Measurements from ENCODE around the gene FYN. TPM values are rescaled to one million over a fixed set of nuclear protein-coding genes. Genes with fewer than 3 reads are reported as not detected.

Gene FYN
- total and polyA plus RNA-seq, 9 of the 15 experiments (the other 6 are each of a cell fraction or from before 2014, with no cell fraction given) = 2.9 to 22.1 (median 11.4) TPM

- TF ChIP-seq, protein P1, sequence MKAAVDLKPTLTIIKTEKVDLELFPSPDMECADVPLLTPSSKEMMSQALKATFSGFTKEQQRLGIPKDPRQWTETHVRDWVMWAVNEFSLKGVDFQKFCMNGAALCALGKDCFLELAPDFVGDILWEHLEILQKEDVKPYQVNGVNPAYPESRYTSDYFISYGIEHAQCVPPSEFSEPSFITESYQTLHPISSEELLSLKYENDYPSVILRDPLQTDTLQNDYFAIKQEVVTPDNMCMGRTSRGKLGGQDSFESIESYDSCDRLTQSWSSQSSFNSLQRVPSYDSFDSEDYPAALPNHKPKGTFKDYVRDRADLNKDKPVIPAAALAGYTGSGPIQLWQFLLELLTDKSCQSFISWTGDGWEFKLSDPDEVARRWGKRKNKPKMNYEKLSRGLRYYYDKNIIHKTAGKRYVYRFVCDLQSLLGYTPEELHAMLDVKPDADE (conservative IDR thresholded peaks at IDR 0.05; ENCODE audit: control insufficient read depth, low read depth, low read length) = no peak
- TF ChIP-seq, protein P2, sequence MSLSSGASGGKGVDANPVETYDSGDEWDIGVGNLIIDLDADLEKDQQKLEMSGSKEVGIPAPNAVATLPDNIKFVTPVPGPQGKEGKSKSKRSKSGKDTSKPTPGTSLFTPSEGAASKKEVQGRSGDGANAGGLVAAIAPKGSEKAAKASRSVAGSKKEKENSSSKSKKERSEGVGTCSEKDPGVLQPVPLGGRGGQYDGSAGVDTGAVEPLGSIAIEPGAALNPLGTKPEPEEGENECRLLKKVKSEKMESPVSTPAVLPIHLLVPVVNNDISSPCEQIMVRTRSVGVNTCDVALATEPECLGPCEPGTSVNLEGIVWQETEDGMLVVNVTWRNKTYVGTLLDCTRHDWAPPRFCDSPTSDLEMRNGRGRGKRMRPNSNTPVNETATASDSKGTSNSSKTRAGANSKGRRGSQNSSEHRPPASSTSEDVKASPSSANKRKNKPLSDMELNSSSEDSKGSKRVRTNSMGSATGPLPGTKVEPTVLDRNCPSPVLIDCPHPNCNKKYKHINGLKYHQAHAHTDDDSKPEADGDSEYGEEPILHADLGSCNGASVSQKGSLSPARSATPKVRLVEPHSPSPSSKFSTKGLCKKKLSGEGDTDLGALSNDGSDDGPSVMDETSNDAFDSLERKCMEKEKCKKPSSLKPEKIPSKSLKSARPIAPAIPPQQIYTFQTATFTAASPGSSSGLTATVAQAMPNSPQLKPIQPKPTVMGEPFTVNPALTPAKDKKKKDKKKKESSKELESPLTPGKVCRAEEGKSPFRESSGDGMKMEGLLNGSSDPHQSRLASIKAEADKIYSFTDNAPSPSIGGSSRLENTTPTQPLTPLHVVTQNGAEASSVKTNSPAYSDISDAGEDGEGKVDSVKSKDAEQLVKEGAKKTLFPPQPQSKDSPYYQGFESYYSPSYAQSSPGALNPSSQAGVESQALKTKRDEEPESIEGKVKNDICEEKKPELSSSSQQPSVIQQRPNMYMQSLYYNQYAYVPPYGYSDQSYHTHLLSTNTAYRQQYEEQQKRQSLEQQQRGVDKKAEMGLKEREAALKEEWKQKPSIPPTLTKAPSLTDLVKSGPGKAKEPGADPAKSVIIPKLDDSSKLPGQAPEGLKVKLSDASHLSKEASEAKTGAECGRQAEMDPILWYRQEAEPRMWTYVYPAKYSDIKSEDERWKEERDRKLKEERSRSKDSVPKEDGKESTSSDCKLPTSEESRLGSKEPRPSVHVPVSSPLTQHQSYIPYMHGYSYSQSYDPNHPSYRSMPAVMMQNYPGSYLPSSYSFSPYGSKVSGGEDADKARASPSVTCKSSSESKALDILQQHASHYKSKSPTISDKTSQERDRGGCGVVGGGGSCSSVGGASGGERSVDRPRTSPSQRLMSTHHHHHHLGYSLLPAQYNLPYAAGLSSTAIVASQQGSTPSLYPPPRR (CRISPR knock-in tag; IDR thresholded peaks at IDR 0.05; ENCODE audit: borderline replicate concordance) = no peak
- TF ChIP-seq PTTG1 (tag; IDR thresholded peaks at IDR 0.05; ENCODE audit: low read depth) (no peak), HNRNPLL (IDR thresholded peaks at IDR 0.05; ENCODE audit: low read depth, low read length, poor library complexity, severe bottlenecking) (no peak), ZNF695 (CRISPR knock-in tag; IDR thresholded peaks at IDR 0.05) (no peak), CCNT2 (IDR thresholded peaks at IDR 0.05; ENCODE audit: borderline replicate concordance, extremely low read depth, insufficient read length, low read depth, low read length) (no peak)
- TF ChIP-seq, protein P3, sequence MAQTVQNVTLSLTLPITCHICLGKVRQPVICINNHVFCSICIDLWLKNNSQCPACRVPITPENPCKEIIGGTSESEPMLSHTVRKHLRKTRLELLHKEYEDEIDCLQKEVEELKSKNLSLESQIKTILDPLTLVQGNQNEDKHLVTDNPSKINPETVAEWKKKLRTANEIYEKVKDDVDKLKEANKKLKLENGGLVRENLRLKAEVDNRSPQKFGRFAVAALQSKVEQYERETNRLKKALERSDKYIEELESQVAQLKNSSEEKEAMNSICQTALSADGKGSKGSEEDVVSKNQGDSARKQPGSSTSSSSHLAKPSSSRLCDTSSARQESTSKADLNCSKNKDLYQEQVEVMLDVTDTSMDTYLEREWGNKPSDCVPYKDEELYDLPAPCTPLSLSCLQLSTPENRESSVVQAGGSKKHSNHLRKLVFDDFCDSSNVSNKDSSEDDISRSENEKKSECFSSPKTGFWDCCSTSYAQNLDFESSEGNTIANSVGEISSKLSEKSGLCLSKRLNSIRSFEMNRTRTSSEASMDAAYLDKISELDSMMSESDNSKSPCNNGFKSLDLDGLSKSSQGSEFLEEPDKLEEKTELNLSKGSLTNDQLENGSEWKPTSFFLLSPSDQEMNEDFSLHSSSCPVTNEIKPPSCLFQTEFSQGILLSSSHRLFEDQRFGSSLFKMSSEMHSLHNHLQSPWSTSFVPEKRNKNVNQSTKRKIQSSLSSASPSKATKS (CRISPR knock-in tag; IDR thresholded peaks at IDR 0.05) = no peak
- TF ChIP-seq, protein P4, sequence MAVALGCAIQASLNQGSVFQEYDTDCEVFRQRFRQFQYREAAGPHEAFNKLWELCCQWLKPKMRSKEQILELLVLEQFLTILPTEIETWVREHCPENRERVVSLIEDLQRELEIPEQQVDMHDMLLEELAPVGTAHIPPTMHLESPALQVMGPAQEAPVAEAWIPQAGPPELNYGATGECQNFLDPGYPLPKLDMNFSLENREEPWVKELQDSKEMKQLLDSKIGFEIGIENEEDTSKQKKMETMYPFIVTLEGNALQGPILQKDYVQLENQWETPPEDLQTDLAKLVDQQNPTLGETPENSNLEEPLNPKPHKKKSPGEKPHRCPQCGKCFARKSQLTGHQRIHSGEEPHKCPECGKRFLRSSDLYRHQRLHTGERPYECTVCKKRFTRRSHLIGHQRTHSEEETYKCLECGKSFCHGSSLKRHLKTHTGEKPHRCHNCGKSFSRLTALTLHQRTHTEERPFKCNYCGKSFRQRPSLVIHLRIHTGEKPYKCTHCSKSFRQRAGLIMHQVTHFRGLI (CRISPR knock-in tag; IDR thresholded peaks at IDR 0.05) = no peak
Observed at GRCh38 chr6:111782192-111782809, 91.0 kb downstream of the FYN start (continued).

All from K562 (cell line).